T-helper 1 cell treated with Interleukin-12 subunit alpha and Interleukin-12 subunit beta and Interleukin-4 antibody, amounts not matched to agents 30 μg/mL and 1 μg/mL, for 36 hours (primary cell): ENCODE measurements around the gene ESYT2.

ENCODE experiments used
- H3K27ac Mint-ChIP-seq: one replicate; pipeline ENCODE4 v1.8.0; 2021; ENCODE audit warnings: mild to moderate bottlenecking, mixed read lengths
- H3K27me3 Mint-ChIP-seq: one replicate; pipeline ENCODE4 v1.8.0; 2021; ENCODE audit warnings: low read depth, mixed read lengths
- H3K36me3 Mint-ChIP-seq: one replicate; pipeline ENCODE4 v1.8.0; 2021; ENCODE audit warnings: low read depth, mixed read lengths
- H3K4me1 Mint-ChIP-seq: one replicate; pipeline ENCODE4 v1.8.0; 2021; ENCODE audit warnings: low read depth, mixed read lengths
- H3K4me3 Mint-ChIP-seq: one replicate; pipeline ENCODE4 v1.8.0; 2021; ENCODE audit warnings: mild to moderate bottlenecking, moderate library complexity, mixed read lengths
- H3K9me3 Mint-ChIP-seq: one replicate; pipeline ENCODE4 v1.8.0; 2021; ENCODE audit warnings: mixed read lengths

ESYT2 gene

DNA sequence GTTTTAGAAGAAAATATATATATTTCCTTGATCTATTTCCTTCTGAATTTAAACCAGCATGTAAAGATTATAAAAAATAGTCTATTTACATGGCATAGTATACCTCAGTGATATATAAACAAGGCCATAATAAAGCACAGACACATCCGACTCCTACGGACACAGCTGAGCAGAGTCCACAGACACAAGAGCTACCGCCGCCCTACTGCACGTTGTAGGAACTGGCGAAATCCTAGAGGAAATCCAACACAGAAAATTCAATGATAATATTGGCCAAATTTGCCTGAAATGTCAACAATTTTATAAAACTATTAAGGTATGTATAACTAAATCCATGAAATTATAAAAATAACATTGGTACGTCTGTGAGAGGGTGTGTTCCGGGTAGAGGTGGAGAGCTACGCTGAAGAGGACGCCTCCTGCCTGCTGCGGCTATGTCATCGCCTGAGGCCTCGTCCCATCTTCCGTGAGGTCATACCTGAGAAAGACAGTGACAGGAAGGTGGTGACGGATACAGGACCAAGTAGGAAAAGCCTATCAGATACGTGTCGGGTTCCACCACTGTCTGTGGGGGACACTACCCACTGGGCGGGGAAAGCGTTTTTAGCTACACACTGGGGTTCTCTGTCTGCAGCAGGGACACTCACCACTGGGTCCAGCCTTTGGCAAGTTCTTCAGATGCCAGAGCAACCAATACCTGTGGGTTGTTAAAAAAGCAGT is 95.4 kb downstream of the ESYT2 start:
- peaks cover 47% of the 10 kb centered on the region for H3K36me3 Mint-ChIP-seq
- H3K9me3 Mint-ChIP-seq = no peaks in the 10 kb centered on the region
- H3K27ac Mint-ChIP-seq = no peak overlapping the region
- peaks cover 7% of the 10 kb centered on the region for H3K4me1 Mint-ChIP-seq
- H3K4me3 Mint-ChIP-seq = no peak overlapping the region
- no peaks in the 10 kb centered on the region for H3K27me3 Mint-ChIP-seq

DNA sequence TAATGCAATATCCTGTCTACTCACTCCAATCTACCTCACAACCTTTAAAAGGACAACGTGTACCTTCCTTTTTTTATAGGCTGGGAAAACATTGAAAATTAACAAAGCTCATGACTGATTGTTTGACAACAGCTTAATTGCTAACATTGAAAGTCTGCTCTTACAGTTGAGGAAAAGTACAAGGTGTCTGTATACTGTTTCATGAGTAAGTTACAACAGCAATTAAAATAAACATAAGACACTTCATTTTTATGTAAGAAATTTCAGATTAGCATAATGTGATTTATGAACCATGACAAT is 96.1 kb downstream of the ESYT2 start:
- Mint-ChIP-seq H3K4me1 (peaks cover 7% of the 10 kb centered on the region), H3K36me3 (peaks cover 40% of the 10 kb centered on the region), H3K4me3 (no peak overlapping the region), H3K27me3 (no peaks in the 10 kb centered on the region), H3K27ac (no peak overlapping the region), H3K9me3 (no peaks in the 10 kb centered on the region)

DNA sequence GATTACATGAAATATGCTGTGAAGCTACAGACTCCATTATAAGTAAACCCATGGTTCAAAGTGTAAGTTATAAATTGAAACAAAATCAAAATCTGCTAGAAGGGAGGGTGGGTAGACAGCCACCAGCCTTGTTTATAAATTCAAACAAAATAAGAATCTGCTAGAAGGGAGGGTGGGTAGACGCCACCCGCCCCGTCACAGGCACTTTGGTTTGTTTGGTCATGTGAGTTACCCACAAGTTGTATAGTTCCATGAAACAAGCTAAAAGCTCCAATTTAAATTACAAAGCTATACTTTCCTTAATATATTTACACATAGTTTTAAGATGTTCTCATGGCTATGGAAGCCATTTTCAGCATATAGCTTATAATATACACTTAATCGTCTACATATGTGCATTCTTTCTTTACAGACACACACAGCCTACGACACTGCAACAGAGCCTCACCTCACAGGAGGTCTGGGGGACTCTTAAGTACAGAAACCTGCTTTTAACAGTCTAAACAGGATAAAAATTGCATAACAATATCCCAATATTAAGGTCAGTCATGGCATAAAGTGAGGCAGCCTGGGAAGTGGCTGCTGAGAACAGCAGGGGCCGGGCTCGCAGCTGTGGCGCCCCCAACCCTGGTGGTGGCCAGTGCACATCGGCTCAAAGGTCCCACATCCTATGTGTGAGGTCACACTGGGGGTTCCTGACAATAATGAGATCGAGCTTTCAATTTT is 96.7 kb downstream of the ESYT2 start:
- no peaks in the 10 kb centered on the region for H3K27me3 Mint-ChIP-seq
- H3K36me3 Mint-ChIP-seq = peaks cover 40% of the 10 kb centered on the region
- no peak overlapping the region for H3K27ac Mint-ChIP-seq
- peaks cover 7% of the 10 kb centered on the region for H3K4me1 Mint-ChIP-seq
- no peak overlapping the region for H3K4me3 Mint-ChIP-seq
- no peaks in the 10 kb centered on the region for H3K9me3 Mint-ChIP-seq

DNA sequence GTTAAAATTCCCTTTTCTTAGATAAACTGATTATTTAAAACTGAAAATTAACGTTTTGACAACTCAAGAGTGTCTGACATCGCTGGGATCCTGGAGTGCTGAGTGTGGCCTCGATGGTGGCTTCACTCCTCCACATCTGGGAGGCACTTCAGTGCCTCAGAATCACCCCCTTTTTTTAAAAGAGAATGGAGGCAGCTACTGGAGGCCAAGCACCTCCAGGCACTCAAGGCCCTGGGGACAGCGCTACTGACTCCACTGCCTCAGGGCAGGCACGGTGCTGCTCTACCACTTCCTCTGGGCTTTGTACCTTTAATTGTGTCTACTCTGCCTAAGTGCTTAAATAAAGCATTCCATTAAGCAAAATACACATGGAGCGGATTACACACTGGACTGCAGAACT is 97.5 kb downstream of the ESYT2 start:
- Mint-ChIP-seq H3K27me3 (no peaks in the 10 kb centered on the region), H3K4me3 (no peak overlapping the region), H3K36me3 (peaks cover 36% of the 10 kb centered on the region), H3K4me1 (peaks cover 7% of the 10 kb centered on the region), H3K9me3 (no peaks in the 10 kb centered on the region), H3K27ac (no peak overlapping the region)

DNA sequence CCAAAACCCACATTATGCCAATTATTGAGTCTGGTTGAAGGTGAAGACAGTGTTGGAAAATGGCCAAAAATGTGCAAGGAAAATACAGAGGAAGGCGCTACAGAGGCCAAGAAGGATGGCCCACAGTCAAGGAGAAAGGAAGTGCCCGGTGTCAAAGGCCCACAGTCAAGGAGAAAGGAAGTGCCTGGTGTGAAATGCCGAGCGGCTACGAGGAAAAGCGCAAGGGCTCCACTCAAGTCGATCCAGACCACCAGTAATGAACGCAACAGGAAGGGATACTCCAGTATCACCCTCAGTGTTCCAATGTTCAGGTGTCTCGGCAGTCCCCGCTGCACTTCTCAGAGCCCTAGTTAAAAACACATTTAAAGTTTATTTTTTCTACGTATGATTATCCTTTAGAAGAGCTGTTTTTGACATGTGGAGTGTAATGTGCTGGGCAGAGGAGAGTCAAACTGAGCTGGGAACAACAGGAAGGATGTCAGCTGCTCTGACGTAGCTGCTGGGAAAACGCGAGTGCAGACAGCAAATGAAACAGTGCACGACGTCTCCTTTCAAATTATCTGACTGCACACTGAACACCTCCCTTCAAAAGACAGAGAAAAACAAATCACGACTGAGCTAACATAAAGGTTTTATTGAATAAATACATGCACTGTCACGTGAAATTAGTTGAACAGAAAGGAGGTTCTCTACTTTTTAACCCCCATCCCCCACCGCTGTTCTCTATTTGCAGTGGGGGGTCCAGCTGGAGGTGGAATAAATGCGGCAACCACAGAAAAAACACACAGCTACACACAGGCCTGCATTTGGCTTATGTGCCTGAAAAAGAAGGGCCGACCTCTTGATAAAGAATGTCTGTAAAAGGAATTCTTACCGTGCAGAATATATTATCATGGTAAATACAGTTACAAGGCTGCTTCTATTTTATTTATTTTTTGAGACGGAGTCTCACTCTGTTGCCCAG is 98.6 kb downstream of the ESYT2 start:
- H3K4me1 Mint-ChIP-seq = peaks cover 7% of the 10 kb centered on the region
- peaks cover 34% of the 10 kb centered on the region for H3K36me3 Mint-ChIP-seq
- no peaks in the 10 kb centered on the region for H3K27me3 Mint-ChIP-seq
- no peaks in the 10 kb centered on the region for H3K9me3 Mint-ChIP-seq
- H3K4me3 Mint-ChIP-seq = no peak overlapping the region
- H3K27ac Mint-ChIP-seq = peak overlapping the region; percentile 0

DNA sequence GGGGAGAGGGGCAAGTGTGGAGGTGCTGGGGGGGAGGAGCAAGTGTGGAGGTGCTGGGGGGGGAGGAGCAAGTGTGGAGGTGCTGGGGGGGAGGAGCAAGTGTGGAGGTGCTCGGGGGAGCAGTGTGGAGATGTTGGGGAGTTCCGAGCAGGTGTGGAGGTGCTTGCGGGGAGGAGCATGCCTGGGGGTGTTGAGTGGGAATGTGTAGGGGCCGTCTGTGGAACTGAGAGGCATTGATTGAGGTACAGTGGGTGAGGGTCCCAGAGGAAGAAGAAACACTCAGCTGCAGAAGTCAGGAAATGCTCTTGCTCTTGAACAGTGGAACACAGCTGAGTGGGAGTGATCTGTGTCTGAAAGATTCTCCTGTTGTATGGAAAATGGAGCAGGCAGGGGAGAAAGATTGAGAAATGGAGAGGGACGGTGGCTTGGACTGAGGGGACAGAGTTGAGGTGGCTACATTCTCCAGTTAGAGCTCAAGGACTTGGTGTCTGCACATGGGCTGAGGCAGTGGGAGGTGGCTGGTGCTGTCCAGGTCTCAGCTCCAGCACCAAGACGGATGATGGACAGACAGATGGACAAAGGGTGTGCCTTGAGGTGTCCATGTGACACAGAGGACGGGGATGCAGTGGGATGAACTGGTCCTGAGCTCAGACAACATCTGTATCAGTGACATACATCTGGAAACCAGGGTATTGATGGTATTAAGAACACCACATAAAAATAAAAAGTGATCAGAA is 99.5 kb downstream of the ESYT2 start:
- Mint-ChIP-seq H3K27ac (no peak overlapping the region), H3K4me3 (no peak overlapping the region), H3K36me3 (peaks cover 27% of the 10 kb centered on the region), H3K27me3 (no peaks in the 10 kb centered on the region), H3K9me3 (no peaks in the 10 kb centered on the region), H3K4me1 (peaks cover 6% of the 10 kb centered on the region)

DNA sequence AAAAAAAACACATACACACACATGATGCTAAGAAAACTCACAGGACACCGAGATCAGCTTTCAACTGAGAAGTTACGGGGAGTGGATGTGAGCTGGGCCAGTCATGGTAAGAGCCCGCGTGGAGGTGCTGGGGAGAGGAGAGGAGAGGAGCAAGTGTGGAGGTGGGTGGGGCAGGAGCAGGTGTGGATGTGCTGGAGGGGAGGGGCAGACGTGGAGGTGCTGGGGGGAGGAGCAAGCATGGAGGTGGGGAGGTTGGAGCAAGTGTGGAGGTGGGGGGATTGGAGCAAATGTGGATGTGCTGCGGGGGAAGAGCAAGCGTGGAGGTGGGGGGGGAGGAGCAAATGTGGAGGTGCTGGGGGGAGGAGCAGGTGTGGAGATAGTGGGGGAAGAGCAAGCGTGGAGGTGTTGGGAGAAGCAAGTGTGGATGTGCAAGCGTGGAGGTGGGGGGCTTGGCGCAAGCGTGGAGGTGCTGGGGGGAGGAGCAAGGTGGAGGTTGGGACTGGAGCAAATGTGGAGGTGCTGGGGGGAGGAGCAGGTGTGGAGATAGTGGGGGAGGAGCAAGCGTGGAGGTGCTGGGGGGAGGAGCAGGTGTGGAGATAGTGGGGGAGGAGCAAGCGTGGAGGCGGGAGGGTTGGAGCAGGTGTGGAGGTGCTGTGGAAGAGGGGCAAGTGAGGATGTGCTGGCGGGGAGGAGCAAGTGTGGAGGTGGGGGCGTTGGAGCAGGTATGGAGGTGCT is 100.2 kb downstream of the ESYT2 start:
- Mint-ChIP-seq H3K9me3 (no peaks in the 10 kb centered on the region), H3K4me1 (peaks cover 5% of the 10 kb centered on the region), H3K27me3 (no peaks in the 10 kb centered on the region), H3K36me3 (peaks cover 24% of the 10 kb centered on the region), H3K4me3 (no peak overlapping the region), H3K27ac (no peak overlapping the region)

DNA sequence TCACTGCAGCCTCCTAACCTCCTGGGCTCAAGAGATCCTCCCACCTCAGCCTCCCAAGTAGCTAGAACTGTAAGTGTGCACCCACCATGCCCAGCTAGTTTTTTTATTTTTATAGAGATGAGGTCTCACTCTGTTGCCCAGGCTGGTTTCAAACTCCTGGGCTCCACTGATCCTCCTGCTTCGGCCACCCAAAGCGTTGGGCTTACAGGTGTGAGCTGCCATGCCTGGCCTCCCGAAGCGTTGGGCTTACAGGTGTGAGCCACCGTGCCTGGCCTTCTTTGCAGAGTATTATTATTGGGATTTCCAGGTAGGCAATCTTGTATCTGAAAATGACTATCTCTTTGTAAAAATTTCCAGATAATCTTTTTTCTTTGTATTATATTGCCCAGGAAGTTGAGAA is 101.6 kb downstream of the ESYT2 start:
- Mint-ChIP-seq H3K4me1 (peaks cover 5% of the 10 kb centered on the region), H3K9me3 (no peaks in the 10 kb centered on the region), H3K27ac (no peak overlapping the region), H3K4me3 (no peak overlapping the region), H3K27me3 (no peaks in the 10 kb centered on the region), H3K36me3 (peaks cover 17% of the 10 kb centered on the region)

DNA sequence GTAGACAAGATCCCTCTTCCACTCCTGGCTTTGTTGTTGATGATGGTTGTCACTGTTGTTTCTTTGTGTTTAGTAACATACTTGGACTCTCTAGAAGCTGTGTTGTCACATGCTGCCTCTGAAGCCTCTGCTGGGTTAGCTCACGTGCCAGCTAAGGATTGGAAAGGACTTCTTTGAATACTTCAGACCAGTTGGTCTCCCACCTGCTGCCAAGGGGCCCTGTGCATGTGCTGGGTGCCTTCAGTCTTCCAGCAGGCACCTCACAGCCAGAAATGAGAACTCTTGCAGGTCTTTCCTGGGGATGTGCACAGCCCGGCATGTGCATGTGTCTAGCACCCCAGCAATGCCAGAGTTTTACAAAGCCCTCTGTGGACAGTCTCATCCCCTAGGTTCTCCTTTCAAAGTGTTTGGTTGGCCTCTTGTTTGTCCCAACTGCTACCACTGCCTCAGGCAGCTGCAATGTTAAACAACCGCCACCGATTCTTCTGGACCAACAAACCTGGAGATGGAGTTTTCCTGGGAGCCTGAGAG is 103.0 kb downstream of the ESYT2 start:
- Mint-ChIP-seq H3K36me3 (peaks cover 11% of the 10 kb centered on the region), H3K27ac (no peak overlapping the region), H3K9me3 (no peaks in the 10 kb centered on the region), H3K4me1 (peaks cover 5% of the 10 kb centered on the region), H3K27me3 (no peaks in the 10 kb centered on the region), H3K4me3 (no peak overlapping the region)

DNA sequence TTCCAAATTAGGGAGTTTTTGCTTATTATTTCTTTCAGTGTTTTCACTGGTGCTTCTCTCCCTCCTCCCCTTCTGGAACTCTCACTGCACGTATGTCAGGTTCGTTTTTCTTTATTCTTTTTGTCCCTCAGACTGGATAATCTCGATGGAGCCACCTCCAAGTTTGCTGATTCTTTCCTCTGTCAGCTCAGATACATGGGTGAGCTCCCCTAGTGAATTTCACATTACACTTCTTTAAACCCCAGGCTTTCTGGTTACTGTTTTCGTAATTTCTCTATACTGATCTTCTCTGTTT is 103.9 kb downstream of the ESYT2 start:
- no peak overlapping the region for H3K27ac Mint-ChIP-seq
- H3K9me3 Mint-ChIP-seq = no peaks in the 10 kb centered on the region
- peaks cover 5% of the 10 kb centered on the region for H3K4me1 Mint-ChIP-seq

DNA sequence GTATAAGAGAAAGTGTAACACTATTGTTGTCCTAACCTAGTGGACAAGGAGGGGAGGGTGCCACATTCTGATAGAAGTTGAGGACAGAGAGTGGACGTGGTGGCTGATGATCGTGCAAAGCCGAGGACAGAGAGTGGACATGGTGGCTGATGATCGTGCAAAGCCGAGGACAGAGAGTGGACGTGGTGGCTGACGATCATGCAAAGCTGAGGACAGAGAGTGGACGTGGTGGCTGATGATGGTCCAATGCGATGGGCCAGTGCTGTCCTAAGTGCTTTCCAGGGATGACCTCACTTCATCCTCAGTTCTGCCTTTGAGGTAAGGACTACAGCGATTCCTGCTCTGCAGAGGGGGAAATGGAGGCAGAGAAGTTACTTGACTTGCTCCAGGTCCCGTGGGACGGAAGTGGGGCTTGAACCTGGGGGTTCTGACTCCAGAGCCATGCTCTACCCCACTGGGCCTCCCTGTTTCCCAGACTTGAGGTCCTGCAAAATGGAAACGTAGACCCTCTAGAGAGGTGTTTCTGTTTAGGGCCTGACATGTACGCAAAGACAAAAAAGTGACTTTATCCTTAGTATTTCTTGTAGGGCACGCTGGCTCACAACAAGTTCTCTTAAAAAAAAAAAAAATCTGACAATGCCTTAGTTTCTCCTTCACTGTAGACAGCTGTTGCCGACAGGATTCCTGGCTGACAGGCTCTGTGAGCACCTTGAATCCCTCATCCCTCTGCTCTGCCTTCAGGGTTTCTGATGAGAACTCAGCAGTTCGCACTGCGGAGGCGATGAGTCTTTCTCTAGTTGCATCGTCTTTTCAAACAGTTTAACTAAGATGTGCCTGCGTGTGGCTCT is 104.4 kb downstream of the ESYT2 start:
- H3K36me3 Mint-ChIP-seq = peaks cover 3% of the 10 kb centered on the region
- no peak overlapping the region for H3K27ac Mint-ChIP-seq
- no peak overlapping the region for H3K4me3 Mint-ChIP-seq
- H3K27me3 Mint-ChIP-seq = no peaks in the 10 kb centered on the region
- peaks cover 2% of the 10 kb centered on the region for H3K4me1 Mint-ChIP-seq
- H3K9me3 Mint-ChIP-seq = no peaks in the 10 kb centered on the region

More for the DNA sequence above, 103.9 kb downstream of the ESYT2 start:
- Mint-ChIP-seq H3K4me3 (no peak overlapping the region), H3K36me3 (peaks cover 8% of the 10 kb centered on the region), H3K27me3 (no peaks in the 10 kb centered on the region)

DNA sequence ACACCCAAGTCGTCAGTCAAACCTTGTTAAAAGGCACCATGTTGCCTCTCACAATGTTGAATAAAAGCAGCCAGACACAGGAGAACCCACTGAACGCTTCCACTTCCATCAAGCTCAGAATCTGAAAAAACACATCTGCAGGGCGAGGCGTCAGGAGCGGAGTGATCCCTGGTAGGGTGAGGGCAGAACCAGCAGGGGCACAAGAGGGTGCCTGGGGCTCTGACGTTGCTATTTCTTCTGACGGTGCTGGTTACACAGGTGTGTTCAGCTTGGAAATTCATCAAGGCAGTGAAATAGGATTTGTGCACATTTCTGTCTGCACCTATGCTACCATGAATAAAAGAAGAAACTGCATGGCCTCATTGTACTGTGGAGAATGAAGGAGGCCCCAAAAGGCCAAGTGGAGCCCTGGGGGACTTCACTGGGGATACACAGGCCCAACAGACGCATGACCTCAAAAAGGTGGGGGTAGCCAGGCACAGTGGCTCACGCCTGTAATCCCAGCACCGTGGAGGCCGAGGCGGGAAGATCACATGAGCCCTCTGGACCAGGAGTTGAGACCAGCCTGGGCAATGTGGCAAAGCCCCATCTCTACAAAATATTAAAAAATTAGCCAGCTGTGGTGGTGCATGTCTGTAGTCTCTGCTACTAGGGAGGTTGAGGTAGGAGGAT is 105.5 kb downstream of the ESYT2 start:
- Mint-ChIP-seq H3K36me3 (no peaks in the 10 kb centered on the region), H3K27ac (no peak overlapping the region), H3K27me3 (peaks cover 2% of the 10 kb centered on the region)

More for the DNA sequence above, 105.5 kb downstream of the ESYT2 start:
- Mint-ChIP-seq H3K4me1 (no peaks in the 10 kb centered on the region), H3K9me3 (no peaks in the 10 kb centered on the region), H3K4me3 (no peak overlapping the region)
